ENCODE measurements around the gene CLDN12.
A peak's percentile ranks its signal among the peaks of the same experiment; 100 is the strongest.

The CLDN12 gene

GRCh38 chr7:90403174-90404113 lies at the start of gene CLDN12:
TSS of gene CLDN12 (plus strand) at chr7:90403461. CDS start at chr7:90412677, 9,216 bp downstream.
- no peaks in the 10 kb centered on the region for H3K27me3 Mint-ChIP-seq
- peaks cover 14% of the 10 kb centered on the region for H3K36me3 Mint-ChIP-seq
- peak within 1 kb of the TSS; percentile 90 for H3K27ac Mint-ChIP-seq
- H3K4me3 Mint-ChIP-seq, result peak within 1 kb of the TSS; percentile 92
- peak; percentile 98 for ATAC-seq
- peaks cover 11% of the 10 kb centered on the region for H3K9me3 Mint-ChIP-seq
- no peaks in the 10 kb centered on the region for H3K4me1 Mint-ChIP-seq

GRCh38 chr7:90383422-90383821 lies 19.8 kb upstream of the CLDN12 start:
- H3K36me3 Mint-ChIP-seq, result peaks cover 81% of the 10 kb centered on the region
- no peak overlapping the region for H3K27ac Mint-ChIP-seq
- no peaks in the 10 kb centered on the region for H3K9me3 Mint-ChIP-seq
- no peaks in the 10 kb centered on the region for H3K4me1 Mint-ChIP-seq
- H3K4me3 Mint-ChIP-seq, result no peak overlapping the region
- no peaks in the 10 kb centered on the region for H3K27me3 Mint-ChIP-seq
- no peak for ATAC-seq

GRCh38 chr7:90383861-90384260 lies 19.4 kb upstream of the CLDN12 start:
- Mint-ChIP-seq H3K4me1 (no peaks in the 10 kb centered on the region), H3K36me3 (peaks cover 76% of the 10 kb centered on the region), H3K27me3 (no peaks in the 10 kb centered on the region), H3K27ac (no peak overlapping the region), H3K4me3 (no peak overlapping the region), H3K9me3 (no peaks in the 10 kb centered on the region)
- no peak for ATAC-seq

GRCh38 chr7:90384433-90384832 lies 18.8 kb upstream of the CLDN12 start:
- no peak overlapping the region for H3K27ac Mint-ChIP-seq
- ATAC-seq, result no peak
- no peak overlapping the region for H3K4me3 Mint-ChIP-seq
- H3K9me3 Mint-ChIP-seq, result no peaks in the 10 kb centered on the region
- H3K27me3 Mint-ChIP-seq, result no peaks in the 10 kb centered on the region
- H3K36me3 Mint-ChIP-seq, result peaks cover 71% of the 10 kb centered on the region
- no peaks in the 10 kb centered on the region for H3K4me1 Mint-ChIP-seq

GRCh38 chr7:90387470-90388240 lies 15.6 kb upstream of the CLDN12 start:
- no peaks in the 10 kb centered on the region for H3K4me1 Mint-ChIP-seq
- H3K4me3 Mint-ChIP-seq, result no peak overlapping the region
- H3K27me3 Mint-ChIP-seq, result no peaks in the 10 kb centered on the region
- H3K27ac Mint-ChIP-seq, result no peak overlapping the region
- peaks cover 47% of the 10 kb centered on the region for H3K36me3 Mint-ChIP-seq
- H3K9me3 Mint-ChIP-seq, result peaks cover 2% of the 10 kb centered on the region
- ATAC-seq, result no peak

- Mint-ChIP-seq H3K9me3 (peaks cover 8% of the 10 kb centered on the region), H3K36me3 (peaks cover 24% of the 10 kb centered on the region), H3K4me3 (no peak overlapping the region), H3K27me3 (no peaks in the 10 kb centered on the region), H3K4me1 (no peaks in the 10 kb centered on the region), H3K27ac (no peak overlapping the region)
- no peak for ATAC-seq
These were observed 12.3 kb upstream of the CLDN12 start for GRCh38 chr7:90390926-90391325.

GRCh38 chr7:90391488-90391887 lies 11.8 kb upstream of the CLDN12 start:
- no peaks in the 10 kb centered on the region for H3K27me3 Mint-ChIP-seq
- no peaks in the 10 kb centered on the region for H3K4me1 Mint-ChIP-seq
- no peak overlapping the region for H3K4me3 Mint-ChIP-seq
- ATAC-seq, result no peak
- H3K27ac Mint-ChIP-seq, result no peak overlapping the region
- peaks cover 18% of the 10 kb centered on the region for H3K36me3 Mint-ChIP-seq
- peaks cover 11% of the 10 kb centered on the region for H3K9me3 Mint-ChIP-seq

GRCh38 chr7:90396420-90396819 lies 6.8 kb upstream of the CLDN12 start:
- Mint-ChIP-seq H3K4me3 (no peak overlapping the region), H3K27me3 (no peaks in the 10 kb centered on the region), H3K4me1 (no peaks in the 10 kb centered on the region), H3K9me3 (peaks cover 25% of the 10 kb centered on the region), H3K27ac (no peak overlapping the region), H3K36me3 (peaks cover 13% of the 10 kb centered on the region)
- ATAC-seq, result no peak

- H3K27ac Mint-ChIP-seq, result peak overlapping the region; percentile 90
- no peak for ATAC-seq
- peaks cover 9% of the 10 kb centered on the region for H3K36me3 Mint-ChIP-seq
- H3K9me3 Mint-ChIP-seq, result peaks cover 15% of the 10 kb centered on the region
- no peak overlapping the region for H3K4me3 Mint-ChIP-seq
- no peaks in the 10 kb centered on the region for H3K4me1 Mint-ChIP-seq
- no peaks in the 10 kb centered on the region for H3K27me3 Mint-ChIP-seq
These were observed 1.3 kb upstream of the CLDN12 start for GRCh38 chr7:90401989-90402388.

GRCh38 chr7:90402785-90403173 lies 482 bp upstream of the CLDN12 start:
- no peak for ATAC-seq
- Mint-ChIP-seq H3K27ac (peak overlapping the region; percentile 90), H3K27me3 (no peaks in the 10 kb centered on the region), H3K9me3 (peaks cover 15% of the 10 kb centered on the region), H3K4me1 (no peaks in the 10 kb centered on the region), H3K36me3 (peaks cover 17% of the 10 kb centered on the region), H3K4me3 (peak overlapping the region; percentile 92)

GRCh38 chr7:90404777-90405176 lies 1.5 kb downstream of the CLDN12 start:
- ATAC-seq, result no peak
- H3K4me1 Mint-ChIP-seq, result no peaks in the 10 kb centered on the region
- no peak overlapping the region for H3K27ac Mint-ChIP-seq
- peaks cover 5% of the 10 kb centered on the region for H3K9me3 Mint-ChIP-seq
- H3K27me3 Mint-ChIP-seq, result no peaks in the 10 kb centered on the region
- H3K4me3 Mint-ChIP-seq, result peak overlapping the region; percentile 92
- peaks cover 19% of the 10 kb centered on the region for H3K36me3 Mint-ChIP-seq

GRCh38 chr7:90407484-90407821 lies 4.2 kb downstream of the CLDN12 start:
- Mint-ChIP-seq H3K4me3 (no peak overlapping the region), H3K9me3 (no peaks in the 10 kb centered on the region), H3K27me3 (no peaks in the 10 kb centered on the region), H3K4me1 (no peaks in the 10 kb centered on the region), H3K36me3 (peaks cover 20% of the 10 kb centered on the region), H3K27ac (no peak overlapping the region)
- ATAC-seq, result no peak

GRCh38 chr7:90408142-90408541 lies 4.9 kb downstream of the CLDN12 start:
- H3K4me3 Mint-ChIP-seq, result no peak overlapping the region
- no peak overlapping the region for H3K27ac Mint-ChIP-seq
- no peaks in the 10 kb centered on the region for H3K9me3 Mint-ChIP-seq
- H3K27me3 Mint-ChIP-seq, result no peaks in the 10 kb centered on the region
- H3K4me1 Mint-ChIP-seq, result no peaks in the 10 kb centered on the region
- ATAC-seq, result no peak
- peaks cover 20% of the 10 kb centered on the region for H3K36me3 Mint-ChIP-seq

- no peak for ATAC-seq
- Mint-ChIP-seq H3K4me3 (no peak overlapping the region), H3K4me1 (no peaks in the 10 kb centered on the region), H3K9me3 (no peaks in the 10 kb centered on the region), H3K27ac (no peak overlapping the region), H3K36me3 (peaks cover 20% of the 10 kb centered on the region), H3K27me3 (no peaks in the 10 kb centered on the region)
These were observed 6.4 kb downstream of the CLDN12 start for GRCh38 chr7:90409667-90410066.

- H3K36me3 Mint-ChIP-seq, result peaks cover 20% of the 10 kb centered on the region
- no peaks in the 10 kb centered on the region for H3K4me1 Mint-ChIP-seq
- no peaks in the 10 kb centered on the region for H3K27me3 Mint-ChIP-seq
- no peaks in the 10 kb centered on the region for H3K9me3 Mint-ChIP-seq
- ATAC-seq, result no peak
- H3K27ac Mint-ChIP-seq, result no peak overlapping the region
- no peak overlapping the region for H3K4me3 Mint-ChIP-seq
These were observed 8.2 kb downstream of the CLDN12 start for GRCh38 chr7:90411510-90411909.

Data from stimulated activated memory B cell treated with anti-CD40 and anti-IgM and Interleukin-4, amounts not matched to agents 10 μg/mL and 1 μg/mL and 100 μg/mL, for 72 hours (primary cell).